H54 (cell line): Measurements from ENCODE around the gene SHISA6.

Experiments
- DNase-seq: peaks from one replicate; pipeline ENCODE4 v3.0.0; 2011; ENCODE audit warnings: low spot score, mixed read lengths; ENCODE audit not compliant: insufficient read length
- FAIRE-seq: peaks from 3 replicates; lab custom pipeline; 2011; peaks lifted over from hg19 to GRCh38; lab: Jason Lieb, UNC
- POLR2A ChIP-seq: IDR thresholded peaks from 2 replicates; pipeline ENCODE4 v1.6.1; 2011; ENCODE audit warnings: low read depth, mild to moderate bottlenecking, low read length

Gene SHISA6

GRCh38 chr17:11369575-11369974 is 128.6 kb downstream of the SHISA6 start:
- TF ChIP-seq POLR2A = no peak

GRCh38 chr17:11372692-11373091 is 131.7 kb downstream of the SHISA6 start:
- no peak for DNase-seq
- no peak for FAIRE-seq
- TF ChIP-seq POLR2A = no peak

More at GRCh38 chr17:11369575-11369974, 128.6 kb downstream of the SHISA6 start:
- DNase-seq = no peak
- no peak for FAIRE-seq

- FAIRE-seq (no peak), DNase-seq (no peak)
- no peak for TF ChIP-seq POLR2A
Measured at GRCh38 chr17:11378506-11378905, 137.5 kb downstream of the SHISA6 start.

GRCh38 chr17:11380761-11381160 is 139.7 kb downstream of the SHISA6 start:
- DNase-seq = no peak
- TF ChIP-seq POLR2A = no peak

GRCh38 chr17:11383157-11383556 is 142.1 kb downstream of the SHISA6 start:
- DNase-seq = no peak
- TF ChIP-seq POLR2A = no peak
- FAIRE-seq = no peak

More at GRCh38 chr17:11380761-11381160, 139.7 kb downstream of the SHISA6 start:
- no peak for FAIRE-seq

- DNase-seq (no peak), FAIRE-seq (no peak)
- TF ChIP-seq POLR2A = no peak
Measured at GRCh38 chr17:11384131-11384530, 143.1 kb downstream of the SHISA6 start.

- DNase-seq = no peak
- no peak for FAIRE-seq
Measured at GRCh38 chr17:11387610-11388009, 146.6 kb downstream of the SHISA6 start.

GRCh38 chr17:11388054-11388453 is 147.0 kb downstream of the SHISA6 start:
- no peak for DNase-seq

More at GRCh38 chr17:11387610-11388009, 146.6 kb downstream of the SHISA6 start:
- TF ChIP-seq POLR2A = no peak

GRCh38 chr17:11389583-11389982 is 148.6 kb downstream of the SHISA6 start:
- FAIRE-seq (no peak), DNase-seq (no peak)
- no peak for TF ChIP-seq POLR2A

More at GRCh38 chr17:11388054-11388453, 147.0 kb downstream of the SHISA6 start:
- TF ChIP-seq POLR2A = no peak
- FAIRE-seq = no peak

- FAIRE-seq (no peak), DNase-seq (no peak)
- no peak for TF ChIP-seq POLR2A
Measured at GRCh38 chr17:11391134-11391533, 150.1 kb downstream of the SHISA6 start.

- FAIRE-seq = no peak
- no peak for TF ChIP-seq POLR2A
- DNase-seq = no peak
Measured at GRCh38 chr17:11404431-11405276, 163.6 kb downstream of the SHISA6 start.

GRCh38 chr17:11406716-11407115 is 165.7 kb downstream of the SHISA6 start:
- TF ChIP-seq POLR2A = no peak
- DNase-seq = no peak
- FAIRE-seq = no peak

- DNase-seq (no peak), FAIRE-seq (no peak)
- no peak for TF ChIP-seq POLR2A
Measured at GRCh38 chr17:11412654-11413053, 171.6 kb downstream of the SHISA6 start.

GRCh38 chr17:11418342-11418741 is 177.3 kb downstream of the SHISA6 start:
- no peak for FAIRE-seq
- no peak for DNase-seq
- TF ChIP-seq POLR2A = no peak

GRCh38 chr17:11430751-11431150 is 189.7 kb downstream of the SHISA6 start:
- no peak for TF ChIP-seq POLR2A
- FAIRE-seq = no peak
- no peak for DNase-seq

GRCh38 chr17:11438673-11439072 is 197.7 kb downstream of the SHISA6 start:
- no peak for FAIRE-seq
- TF ChIP-seq POLR2A = no peak
- DNase-seq = no peak
